Smooth muscle cell (in vitro differentiated cells): ENCODE data around the gene DGCR8. TPM values are rescaled to one million over a fixed set of nuclear protein-coding genes. Genes with fewer than 3 reads are reported as not detected.

Experiments used
- DNase-seq: peaks from one replicate; lab custom pipeline; 2025; ENCODE audit not compliant: unreplicated experiment; lab: John Stamatoyannopoulos, UW
- H2AFZ ChIP-seq: fragments of 200-600 bp; sonication (generic); 2 replicates; pipeline ENCODE4 v1.6.0; 2016; ENCODE audit warnings: antibody characterized with exemption, low read depth, mild to moderate bottlenecking
- H3F3A ChIP-seq: fragments of 200-600 bp; sonication (generic); 2 replicates; pipeline ENCODE4 v1.6.0; 2017; ENCODE audit warnings: antibody characterized with exemption, low read depth
- H3K27ac ChIP-seq: fragments of 200-600 bp; sonication (generic); 2 replicates; pipeline ENCODE4 v1.5.1; 2016; ENCODE audit warnings: low read depth, mild to moderate bottlenecking
- H3K27me3 ChIP-seq: fragments of 200-600 bp; sonication (generic); 2 replicates; pipeline ENCODE4 v1.6.1; 2016; ENCODE audit warnings: low read depth, mild to moderate bottlenecking
- H3K36me3 ChIP-seq: fragments of 200-600 bp; sonication (generic); 2 replicates; pipeline ENCODE4 v1.5.1; 2016; ENCODE audit warnings: low read depth
- H3K4me1 ChIP-seq: fragments of 200-600 bp; sonication (generic); 2 replicates; pipeline ENCODE4 v1.5.1; 2016; ENCODE audit warnings: low read depth
- H3K4me2 ChIP-seq: fragments of 200-600 bp; sonication (generic); 2 replicates; pipeline ENCODE4 v1.6.0; 2016; ENCODE audit warnings: mild to moderate bottlenecking
- H3K4me3 ChIP-seq: fragments of 200-600 bp; sonication (generic); 2 replicates; pipeline ENCODE4 v1.5.1; 2016; ENCODE audit warnings: mild to moderate bottlenecking
- H3K79me2 ChIP-seq: fragments of 200-600 bp; sonication (generic); 2 replicates; pipeline ENCODE4 v1.6.0; 2016; ENCODE audit warnings: low read depth, mild to moderate bottlenecking
- H3K9ac ChIP-seq: fragments of 200-600 bp; sonication (generic); 2 replicates; pipeline ENCODE4 v1.6.0; 2016; ENCODE audit warnings: low read depth
- H3K9me3 ChIP-seq: fragments of 200-600 bp; sonication (generic); replicated peaks from 2 replicates; pipeline ENCODE4 v1.5.1; 2016; ENCODE audit warnings: low read depth
- H4K20me1 ChIP-seq: fragments of 200-600 bp; sonication (generic); 2 replicates; pipeline ENCODE4 v1.6.0; 2016; ENCODE audit warnings: low read depth
- WGBS: methylation state at CpG from one replicate; pipeline ENCODE4 v1.1.7; 2016; ENCODE audit warnings: low lambda C conversion rate; 5-methylcytosine and 5-hydroxymethylcytosine counted together
- polyA plus RNA-seq: library from polyadenylated mRNA; unstranded; fragments of >200 nt; fragmentation: Nextera tagmentation; extraction: Ambion mirVana; gene quantifications from 2 replicates; pipeline ENCODE4 v1.2.1, GENCODE V29; 2016
- total RNA-seq: library from RNA; depleted of rRNA; stranded (reverse); fragments of >200 nt; gene quantifications from 2 replicates; pipeline ENCODE4 v1.2.3, GENCODE V29; 2014
- TF ChIP-seq, protein P1 (sequence below): fragments of 200-600 bp; sonication (generic); IDR thresholded peaks from 2 replicates; pipeline ENCODE4 v1.5.1; 2017; ENCODE audit warnings: borderline replicate concordance, mild to moderate bottlenecking, antibody characterized with exemption; ENCODE audit not compliant: insufficient read depth, poor library complexity, severe bottlenecking

Gene DGCR8
- total and polyA plus RNA-seq, 2 experiments from 2014 or later: 6.5 to 9.7 TPM

DNA sequence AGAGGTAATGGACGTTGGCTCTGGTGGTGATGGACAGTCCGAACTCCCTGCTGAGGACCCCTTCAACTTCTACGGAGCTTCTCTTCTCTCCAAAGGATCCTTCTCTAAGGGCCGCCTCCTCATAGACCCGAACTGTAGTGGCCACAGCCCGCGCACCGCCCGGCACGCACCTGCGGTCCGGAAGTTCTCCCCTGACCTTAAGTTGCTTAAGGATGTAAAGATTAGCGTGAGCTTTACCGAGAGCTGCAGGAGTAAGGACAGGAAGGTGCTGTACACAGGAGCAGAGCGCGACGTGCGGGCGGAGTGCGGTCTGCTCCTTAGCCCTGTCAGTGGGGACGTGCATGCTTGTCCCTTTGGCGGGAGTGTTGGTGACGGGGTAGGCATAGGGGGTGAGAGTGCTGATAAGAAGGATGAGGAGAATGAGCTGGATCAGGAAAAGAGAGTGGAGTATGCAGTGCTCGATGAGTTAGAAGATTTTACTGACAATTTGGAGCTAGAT, 6.1 kb downstream of the DGCR8 start:
- no peak overlapping the region for H2AFZ ChIP-seq
- no peak overlapping the region for H3K27ac ChIP-seq
- peaks cover 96% of the 10 kb centered on the region for H4K20me1 ChIP-seq
- no peaks in the 10 kb centered on the region for H3K9me3 ChIP-seq
- peaks cover 8% of the 10 kb centered on the region for H3K36me3 ChIP-seq
- TF ChIP-seq, protein P1, sequence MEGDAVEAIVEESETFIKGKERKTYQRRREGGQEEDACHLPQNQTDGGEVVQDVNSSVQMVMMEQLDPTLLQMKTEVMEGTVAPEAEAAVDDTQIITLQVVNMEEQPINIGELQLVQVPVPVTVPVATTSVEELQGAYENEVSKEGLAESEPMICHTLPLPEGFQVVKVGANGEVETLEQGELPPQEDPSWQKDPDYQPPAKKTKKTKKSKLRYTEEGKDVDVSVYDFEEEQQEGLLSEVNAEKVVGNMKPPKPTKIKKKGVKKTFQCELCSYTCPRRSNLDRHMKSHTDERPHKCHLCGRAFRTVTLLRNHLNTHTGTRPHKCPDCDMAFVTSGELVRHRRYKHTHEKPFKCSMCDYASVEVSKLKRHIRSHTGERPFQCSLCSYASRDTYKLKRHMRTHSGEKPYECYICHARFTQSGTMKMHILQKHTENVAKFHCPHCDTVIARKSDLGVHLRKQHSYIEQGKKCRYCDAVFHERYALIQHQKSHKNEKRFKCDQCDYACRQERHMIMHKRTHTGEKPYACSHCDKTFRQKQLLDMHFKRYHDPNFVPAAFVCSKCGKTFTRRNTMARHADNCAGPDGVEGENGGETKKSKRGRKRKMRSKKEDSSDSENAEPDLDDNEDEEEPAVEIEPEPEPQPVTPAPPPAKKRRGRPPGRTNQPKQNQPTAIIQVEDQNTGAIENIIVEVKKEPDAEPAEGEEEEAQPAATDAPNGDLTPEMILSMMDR: no peak
- peaks cover 59% of the 10 kb centered on the region for H3K79me2 ChIP-seq
- DNase-seq: no peak
- no peaks in the 10 kb centered on the region for H3K27me3 ChIP-seq
- no peak overlapping the region for H3K4me3 ChIP-seq
- H3K4me1 ChIP-seq: peaks cover 19% of the 10 kb centered on the region
- H3K9ac ChIP-seq: no peak overlapping the region
- H3K4me2 ChIP-seq: no peak overlapping the region
- no peaks in the 10 kb centered on the region for H3F3A ChIP-seq
- WGBS: 98% methylated on average over 24 of the region's 24 CpGs

DNA sequence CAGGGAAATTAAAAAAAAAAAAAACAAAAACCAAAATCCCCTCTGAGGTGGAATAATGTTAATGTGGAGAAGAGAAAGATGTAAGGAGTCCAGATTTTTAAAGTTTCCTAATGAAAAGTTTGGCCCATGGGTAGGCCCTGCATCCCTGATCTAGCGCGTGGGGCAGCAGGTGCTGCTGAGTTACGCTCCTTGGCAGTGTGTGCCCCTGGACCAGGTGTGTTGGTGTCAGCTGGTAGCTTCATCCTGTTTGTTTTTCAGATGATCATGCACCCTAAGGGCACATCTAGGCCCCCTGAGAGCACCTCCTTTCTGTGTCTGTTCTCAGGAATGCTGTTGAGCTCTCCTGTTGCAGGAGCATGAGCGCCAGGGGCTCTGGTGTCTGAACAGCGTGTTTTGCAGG, 6.7 kb downstream of the DGCR8 start:
- no peak overlapping the region for H3K4me2 ChIP-seq
- no peaks in the 10 kb centered on the region for H3K27me3 ChIP-seq
- TF ChIP-seq, protein P1: no peak
- no peak overlapping the region for H3K4me3 ChIP-seq
- no peaks in the 10 kb centered on the region for H3K9me3 ChIP-seq
- no peaks in the 10 kb centered on the region for H3F3A ChIP-seq
- H3K79me2 ChIP-seq: peaks cover 53% of the 10 kb centered on the region
- whole genome bisulfite sequencing: 98% methylated on average over 5 of the region's 5 CpGs
- H4K20me1 ChIP-seq: peaks cover 90% of the 10 kb centered on the region
- H3K27ac ChIP-seq: no peak overlapping the region
- no peak overlapping the region for H2AFZ ChIP-seq
- H3K9ac ChIP-seq: no peak overlapping the region
- peaks cover 8% of the 10 kb centered on the region for H3K36me3 ChIP-seq
- no peak for DNase-seq
- H3K4me1 ChIP-seq: peaks cover 14% of the 10 kb centered on the region

GRCh38 chr22:20087319-20088262, 7.5 kb downstream of the DGCR8 start:
- H3K9ac ChIP-seq: no peak overlapping the region
- no peaks in the 10 kb centered on the region for H3K9me3 ChIP-seq
- no peak overlapping the region for H3K4me3 ChIP-seq
- peaks cover 45% of the 10 kb centered on the region for H3K79me2 ChIP-seq
- TF ChIP-seq, protein P1: no peak
- no peak for DNase-seq
- H3K4me2 ChIP-seq: no peak overlapping the region
- WGBS: 97% methylated on average over 14 of the region's 14 CpGs
- H3K27me3 ChIP-seq: no peaks in the 10 kb centered on the region
- peaks cover 5% of the 10 kb centered on the region for H3K4me1 ChIP-seq
- peaks cover 82% of the 10 kb centered on the region for H4K20me1 ChIP-seq
- H3K36me3 ChIP-seq: peaks cover 8% of the 10 kb centered on the region
- no peak overlapping the region for H2AFZ ChIP-seq
- H3F3A ChIP-seq: no peaks in the 10 kb centered on the region
- H3K27ac ChIP-seq: no peak overlapping the region
